Activated T-helper 1 cell treated with anti-CD3 and anti-CD28 coated beads, Interleukin-12 subunit alpha, Interleukin-12 subunit beta, Interleukin-2, Interleukin-4 antibody, amounts not matched to agents 30 ng/mL and 10 ng/mL and 1 ng/mL, durations not matched to agents 14 hours and 24 hours and 36 hours (primary cell): Measurements from ENCODE around the gene RNPS1. TPM values are rescaled to one million over a fixed set of nuclear protein-coding genes. Genes with fewer than 3 reads are reported as not detected.

Experiments
- DNase-seq: peaks from one replicate; pipeline ENCODE4 v3.0.0; 2021; ENCODE audit warnings: low spot score
- H3K27ac Mint-ChIP-seq: one replicate; pipeline ENCODE4 v1.8.0; 2021; ENCODE audit warnings: mild to moderate bottlenecking, mixed read lengths
- H3K27me3 Mint-ChIP-seq: one replicate; pipeline ENCODE4 v1.8.0; 2022; ENCODE audit warnings: mild to moderate bottlenecking, moderate library complexity, mixed read lengths; ENCODE audit not compliant: insufficient read depth
- H3K36me3 Mint-ChIP-seq: one replicate; pipeline ENCODE4 v1.8.0; 2021; ENCODE audit warnings: low read depth, mixed read lengths
- H3K4me1 Mint-ChIP-seq: one replicate; pipeline ENCODE4 v1.8.0; 2021; ENCODE audit warnings: low read depth, mixed read lengths
- H3K4me3 Mint-ChIP-seq: one replicate; pipeline ENCODE4 v1.8.0; 2021; ENCODE audit warnings: mild to moderate bottlenecking, moderate library complexity, mixed read lengths
- H3K9me3 Mint-ChIP-seq: one replicate; pipeline ENCODE4 v1.8.0; 2021; ENCODE audit warnings: mixed read lengths
- intact Hi-C: fragments of 100-400 bp; cut with micrococcal nuclease; formaldehyde crosslinking; loops from one replicate; pipeline ENCODE4 v1.15.1; 2024
- total RNA-seq: library from RNA; stranded (reverse); gene quantifications from 2 replicates; pipeline ENCODE4 v1.2.3, GENCODE V29; 2022

RNPS1 gene
- total RNA-seq, 1 donor from 2014 or later = 398 TPM

DNA sequence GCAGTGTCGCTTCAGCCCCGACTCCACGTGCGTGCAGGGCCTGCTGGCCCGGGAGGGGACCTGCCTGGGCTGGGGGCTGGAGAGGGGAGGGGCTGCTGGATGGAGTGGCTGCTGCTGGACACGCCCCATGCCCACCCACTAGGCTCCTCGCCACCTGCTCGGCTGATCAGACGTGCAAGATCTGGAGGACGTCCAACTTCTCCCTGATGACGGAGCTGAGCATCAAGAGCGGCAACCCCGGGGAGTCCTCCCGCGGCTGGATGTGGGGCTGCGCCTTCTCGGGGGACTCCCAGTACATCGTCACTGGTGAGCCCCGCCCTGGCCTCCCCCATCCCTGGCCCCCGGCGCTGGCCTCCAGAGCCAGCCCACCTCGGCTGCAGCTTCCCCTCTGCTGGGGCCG, 59.6 kb downstream of the RNPS1 start:
- DNase-seq = no peak
- Mint-ChIP-seq H3K9me3 (no peaks in the 10 kb centered on the region), H3K27me3 (peaks cover 4% of the 10 kb centered on the region), H3K4me3 (peak overlapping the region; percentile 86), H3K36me3 (peaks cover 22% of the 10 kb centered on the region), H3K27ac (no peak overlapping the region), H3K4me1 (peaks cover 37% of the 10 kb centered on the region)
- intact Hi-C loops = no loop called here

DNA sequence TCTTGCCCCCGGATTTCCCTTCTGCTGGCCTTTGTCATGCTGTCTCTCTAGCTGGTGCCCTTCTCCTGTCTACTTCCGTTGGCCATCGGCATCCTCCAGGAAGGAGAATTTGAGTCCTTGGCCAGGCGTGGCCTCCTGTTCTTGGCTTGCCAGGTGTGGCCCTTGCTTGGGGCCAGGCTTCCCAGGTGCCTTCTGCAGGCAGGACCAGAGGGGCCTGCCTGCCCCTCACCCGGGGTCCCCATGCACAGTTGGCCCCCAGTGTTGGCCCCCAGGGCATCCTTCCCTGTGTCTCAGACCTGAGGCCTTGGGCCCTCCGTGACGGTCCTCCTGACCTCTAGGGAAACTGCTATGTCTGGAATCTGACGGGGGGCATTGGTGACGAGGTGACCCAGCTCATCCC, 60.1 kb downstream of the RNPS1 start:
- H3K4me3 Mint-ChIP-seq = peak overlapping the region; percentile 86
- H3K27me3 Mint-ChIP-seq = peaks cover 4% of the 10 kb centered on the region
- peak overlapping the region; percentile 67 for H3K27ac Mint-ChIP-seq
- peaks cover 19% of the 10 kb centered on the region for H3K36me3 Mint-ChIP-seq
- intact Hi-C loops = no loop called here
- peaks cover 33% of the 10 kb centered on the region for H3K4me1 Mint-ChIP-seq
- DNase-seq = no peak
- H3K9me3 Mint-ChIP-seq = no peaks in the 10 kb centered on the region

DNA sequence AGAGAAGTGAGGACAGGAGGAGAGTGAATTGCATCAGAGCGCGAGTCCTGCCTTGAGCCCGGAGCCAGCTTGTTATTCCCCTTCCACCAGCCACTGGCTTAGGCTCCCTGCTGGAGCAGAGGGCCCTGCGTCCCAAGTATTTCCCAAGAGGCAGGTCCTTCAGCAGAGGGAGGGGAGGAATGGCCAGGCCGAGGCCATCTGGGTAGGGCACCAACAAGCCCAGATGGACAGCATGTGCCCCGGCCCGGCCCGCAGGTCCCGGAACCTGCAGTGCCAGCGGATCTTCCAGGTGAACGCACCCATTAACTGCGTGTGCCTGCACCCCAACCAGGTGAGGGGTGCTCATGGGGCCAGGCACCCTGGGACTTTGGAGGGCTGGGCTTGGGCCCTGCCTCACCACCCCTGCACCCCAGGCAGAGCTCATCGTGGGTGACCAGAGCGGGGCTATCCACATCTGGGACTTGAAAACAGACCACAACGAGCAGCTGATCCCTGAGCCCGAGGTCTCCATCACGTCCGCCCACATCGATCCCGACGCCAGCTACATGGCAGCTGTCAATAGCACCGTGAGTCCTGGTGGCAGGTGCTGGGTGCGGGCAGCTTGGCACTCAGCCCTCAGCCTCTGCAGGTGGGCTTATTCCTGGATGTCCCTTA, 61.0 kb downstream of the RNPS1 start:
- H3K9me3 Mint-ChIP-seq = no peaks in the 10 kb centered on the region
- peaks cover 7% of the 10 kb centered on the region for H3K27me3 Mint-ChIP-seq
- peaks cover 25% of the 10 kb centered on the region for H3K4me1 Mint-ChIP-seq
- peak overlapping the region; percentile 67 for H3K27ac Mint-ChIP-seq
- no peak for DNase-seq
- peak overlapping the region; percentile 86 for H3K4me3 Mint-ChIP-seq
- H3K36me3 Mint-ChIP-seq = peaks cover 12% of the 10 kb centered on the region
- intact Hi-C loops = no loop called here

DNA sequence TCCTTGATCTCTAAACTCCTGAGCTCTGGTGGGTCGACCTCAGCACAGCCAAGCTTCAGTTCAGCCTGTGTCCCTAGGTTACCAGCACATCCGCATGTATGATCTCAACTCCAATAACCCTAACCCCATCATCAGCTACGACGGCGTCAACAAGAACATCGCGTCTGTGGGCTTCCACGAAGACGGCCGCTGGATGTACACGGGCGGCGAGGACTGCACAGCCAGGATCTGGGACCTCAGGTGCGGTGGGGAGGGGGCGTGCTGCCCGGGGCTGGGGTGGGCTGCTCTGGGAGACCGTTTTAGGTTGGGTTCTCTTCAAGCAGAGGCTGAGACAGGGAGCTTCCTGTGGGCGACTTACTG, 61.5 kb downstream of the RNPS1 start:
- peak overlapping the region; percentile 68 for H3K27ac Mint-ChIP-seq
- no peak for DNase-seq
- peaks cover 22% of the 10 kb centered on the region for H3K4me1 Mint-ChIP-seq
- no peaks in the 10 kb centered on the region for H3K9me3 Mint-ChIP-seq
- H3K4me3 Mint-ChIP-seq = peak overlapping the region; percentile 86
- peaks cover 11% of the 10 kb centered on the region for H3K27me3 Mint-ChIP-seq
- H3K36me3 Mint-ChIP-seq = peaks cover 11% of the 10 kb centered on the region
- intact Hi-C loops = no loop called here

DNA sequence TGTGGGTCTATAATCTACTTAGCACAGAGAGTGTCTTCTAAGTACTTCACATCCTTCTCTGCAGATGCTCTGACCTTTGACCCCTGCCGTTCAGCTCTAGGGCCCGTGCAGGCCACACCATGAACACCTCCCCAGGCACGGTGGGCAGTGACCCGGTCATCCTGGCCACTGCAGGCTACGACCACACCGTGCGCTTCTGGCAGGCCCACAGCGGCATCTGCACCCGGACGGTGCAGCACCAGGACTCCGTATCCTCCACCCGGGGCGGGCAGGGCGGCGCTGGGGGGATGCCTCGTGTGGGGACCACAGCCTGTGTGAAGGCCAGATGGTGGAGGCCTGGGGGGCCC, 62.0 kb downstream of the RNPS1 start:
- peaks cover 22% of the 10 kb centered on the region for H3K4me1 Mint-ChIP-seq
- H3K27ac Mint-ChIP-seq = peak overlapping the region; percentile 67
- H3K4me3 Mint-ChIP-seq = peak overlapping the region; percentile 86
- H3K27me3 Mint-ChIP-seq = peaks cover 11% of the 10 kb centered on the region
- intact Hi-C loops = loop anchor here (1.0 kb wide), 7 partner anchors 9 to 476 kb away; partner anchors contain the start of genes E4F1, ECI1, KCTD5 and NTHL1
- H3K36me3 Mint-ChIP-seq = peaks cover 11% of the 10 kb centered on the region
- DNase-seq = no peak
- H3K9me3 Mint-ChIP-seq = no peaks in the 10 kb centered on the region

DNA sequence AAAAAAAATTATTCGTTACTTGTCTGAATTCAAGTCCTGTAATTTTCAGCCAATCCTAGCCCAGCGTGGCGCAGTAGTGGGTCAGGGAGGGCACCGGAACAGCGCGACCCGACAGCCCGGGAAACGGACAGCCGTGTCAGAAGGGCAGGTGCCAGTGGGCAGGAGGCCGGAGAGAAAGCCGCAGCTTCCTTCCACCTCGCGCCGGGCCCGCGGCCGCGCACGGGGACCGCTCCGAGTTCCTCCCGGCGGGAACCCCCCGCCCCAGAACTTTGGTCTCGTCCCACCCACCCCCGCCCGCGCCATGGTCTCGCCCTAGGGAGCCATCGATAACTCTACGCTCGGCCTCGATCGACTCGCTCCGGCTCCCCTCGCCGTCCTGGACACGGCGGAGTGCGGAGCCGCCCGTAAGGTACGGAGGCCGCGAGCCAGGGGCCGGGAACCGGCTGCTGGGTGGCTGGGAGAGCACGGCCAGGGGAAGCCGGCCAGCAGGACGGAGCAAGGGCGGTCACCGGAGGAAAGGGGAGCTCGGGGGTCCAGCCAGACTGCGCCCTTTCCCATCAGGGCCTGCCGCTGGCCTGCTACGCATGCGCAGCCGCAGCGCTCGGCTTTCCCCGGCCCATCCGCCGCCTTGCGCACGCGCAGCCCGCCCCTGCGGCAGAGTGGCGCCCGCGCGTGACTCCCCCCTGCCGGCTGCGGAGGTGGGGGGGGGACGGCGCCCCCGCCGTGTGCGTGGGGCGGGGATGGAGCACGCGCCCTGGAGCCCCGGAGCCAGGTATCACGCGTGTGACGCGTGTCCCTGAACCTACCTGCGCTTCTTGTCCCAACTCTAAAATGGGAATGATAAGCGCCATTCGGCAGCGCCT, 62.6 kb downstream of the RNPS1 start, which contains the start of gene MLST8:
TSS of gene MLST8 (plus strand) at position 351 of the 863 bp plus-strand sequence. CDS start 632 bp downstream, outside the sequence.
- Mint-ChIP-seq H3K4me1 (peaks cover 22% of the 10 kb centered on the region), H3K27ac (peak within 1 kb of the TSS; percentile 68), H3K36me3 (peaks cover 11% of the 10 kb centered on the region), H3K4me3 (peak within 1 kb of the TSS; percentile 86), H3K9me3 (no peaks in the 10 kb centered on the region), H3K27me3 (peaks cover 13% of the 10 kb centered on the region)
- intact Hi-C loops = loop anchor here (1.0 kb wide), 7 partner anchors 10 to 477 kb away; partner anchors contain the start of genes E4F1, ECI1, KCTD5 and NTHL1
- peak; percentile 90 for DNase-seq

DNA sequence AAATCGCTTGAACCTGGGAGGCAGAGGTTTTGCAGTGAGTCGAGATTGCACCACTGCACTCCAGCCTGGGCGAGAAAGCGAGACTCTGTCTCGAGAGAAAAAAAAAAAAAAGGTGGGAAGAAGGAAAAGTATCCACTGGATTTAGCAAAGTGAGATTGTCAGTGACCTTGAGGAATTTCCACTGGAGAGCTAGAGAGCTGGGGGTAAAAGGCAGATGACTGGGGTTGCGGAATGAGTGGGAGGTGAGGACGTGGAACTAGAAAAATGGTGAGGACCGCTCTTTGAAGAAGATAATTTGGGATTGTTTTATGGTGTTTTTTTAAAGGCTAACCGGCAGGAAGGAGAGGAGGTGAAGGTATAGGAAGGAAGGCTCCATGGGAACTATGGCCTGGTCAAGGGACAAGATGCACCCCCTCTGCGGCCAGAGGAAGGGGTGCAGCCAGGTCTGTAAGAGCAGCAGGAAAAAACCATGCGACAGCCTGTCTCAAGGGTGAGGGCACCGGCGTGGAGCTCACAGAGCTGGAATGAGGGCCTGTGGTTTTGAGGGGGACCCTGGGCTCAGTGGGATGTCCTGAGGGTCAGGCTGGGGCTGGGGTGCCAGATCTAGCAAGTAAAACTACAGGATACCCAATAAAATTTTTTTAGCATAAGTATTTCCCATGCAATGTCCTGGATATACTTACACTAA, 63.4 kb downstream of the RNPS1 start:
- H3K9me3 Mint-ChIP-seq = no peaks in the 10 kb centered on the region
- intact Hi-C loops = loop anchor here (1.0 kb wide), 7 partner anchors 11 to 478 kb away; partner anchors contain the start of genes E4F1, ECI1, KCTD5 and NTHL1
- H3K27ac Mint-ChIP-seq = peak overlapping the region; percentile 55
- DNase-seq = no peak
- H3K4me1 Mint-ChIP-seq = peaks cover 22% of the 10 kb centered on the region
- H3K27me3 Mint-ChIP-seq = peaks cover 13% of the 10 kb centered on the region
- H3K36me3 Mint-ChIP-seq = peaks cover 11% of the 10 kb centered on the region
- H3K4me3 Mint-ChIP-seq = peak overlapping the region; percentile 76

Other genes with a start within 250 kb of the RNPS1 start
- gene NPW, start 248.3 kb downstream of the RNPS1 start, total RNA-seq = 3.6 and 3.9 TPM in 2 replicates
- gene NHERF2, start 241.2 kb downstream of the RNPS1 start, total RNA-seq = 2.2 and 2.5 TPM in 2 replicates
- gene NTHL1, start 220.3 kb downstream of the RNPS1 start, total RNA-seq = 50.0 and 52.7 TPM in 2 replicates
- gene TSC2, start 220.1 kb downstream of the RNPS1 start, total RNA-seq = 96.4 and 111 TPM in 2 replicates
- 92.5 and 104 TPM in 2 replicates for gene PKD1, start 132.2 kb downstream of the RNPS1 start, total RNA-seq
- gene RAB26, start 119.5 kb downstream of the RNPS1 start, total RNA-seq = 0.24 and 0.70 TPM in 2 replicates
- gene TRAF7, start 112.3 kb downstream of the RNPS1 start, total RNA-seq = 70.4 and 73.1 TPM in 2 replicates
- gene CASKIN1, start 71.5 kb downstream of the RNPS1 start, total RNA-seq = 1.0 and 1.2 TPM in 2 replicates
- 57.0 and 61.9 TPM in 2 replicates for gene MLST8, start 62.7 kb downstream of the RNPS1 start, total RNA-seq
- gene BRICD5, start 57.3 kb downstream of the RNPS1 start, total RNA-seq = 24.7 and 25.1 TPM in 2 replicates
- gene PGP, start 53.3 kb downstream of the RNPS1 start, total RNA-seq = 37.2 and 37.7 TPM in 2 replicates
- 35.6 and 37.4 TPM in 2 replicates for gene E4F1, start 44.5 kb downstream of the RNPS1 start, total RNA-seq
- 1.6 and 2.2 TPM in 2 replicates for gene DNASE1L2, start 31.7 kb downstream of the RNPS1 start, total RNA-seq
- 35.5 and 36.5 TPM in 2 replicates for gene ECI1, start 16.5 kb downstream of the RNPS1 start, total RNA-seq
- 9.0 and 10.0 TPM in 2 replicates for gene ABCA3, start 72.6 kb upstream of the RNPS1 start, total RNA-seq
- gene CCNF, start 161.3 kb upstream of the RNPS1 start, total RNA-seq = 45.3 and 46.7 TPM in 2 replicates
- gene TEDC2, start 192.0 kb upstream of the RNPS1 start, total RNA-seq = 41.0 and 43.9 TPM in 2 replicates
- 0.10 TPM in 1 of 2 replicates, not detected in the other for gene NTN3, start 203.2 kb upstream of the RNPS1 start, total RNA-seq
- gene TBC1D24, start 207.0 kb upstream of the RNPS1 start, total RNA-seq = 19.6 and 24.6 TPM in 2 replicates
- 117 and 119 TPM in 2 replicates for gene ATP6V0C, start 245.8 kb upstream of the RNPS1 start, total RNA-seq